GM12878 (cell line): Measurements from ENCODE around the gene LGI1. TPM values are rescaled to one million over a fixed set of nuclear protein-coding genes. Genes with fewer than 3 reads are reported as not detected.

Source experiments
- HDGF ChIP-seq: fragments of 450-650 bp; IDR thresholded peaks from 2 replicates; pipeline ENCODE4 v1.6.1; 2016; ENCODE audit warnings: antibody characterized with exemption
- LARP7 ChIP-seq: fragments of 450-650 bp; IDR thresholded peaks from 2 replicates; pipeline ENCODE4 v1.6.1; 2017; ENCODE audit warnings: mild to moderate bottlenecking
- MXI1 ChIP-seq: fragments of 150-350 bp; IDR thresholded peaks from 2 replicates; pipeline ENCODE4 v1.6.1; 2011; ENCODE audit warnings: low read depth, mild to moderate bottlenecking, inconsistent platforms, low read length, improper control_type of control experiment
- SREBF2 ChIP-seq: IDR thresholded peaks from 2 replicates; pipeline ENCODE4 v1.6.1; 2012; ENCODE audit warnings: mild to moderate bottlenecking, low read length
- TCF12 ChIP-seq: IDR thresholded peaks from 2 replicates; pipeline ENCODE4 v1.6.1; 2011; ENCODE audit warnings: low read depth, mild to moderate bottlenecking, low read length
- ZZZ3 ChIP-seq: IDR thresholded peaks from 2 replicates; pipeline ENCODE4 v1.6.1; 2011; ENCODE audit warnings: low read depth; ENCODE audit not compliant: control insufficient read depth, insufficient read length
- polyA plus RNA-seq, 11 experiments: library from polyadenylated mRNA; depleted of rRNA in 4 of 11; unstranded in 6 of 11; stranded (reverse) in 5 of 11; fragments of >200 nt; fragmentation: Nextera tagmentation in 4 of 11; fragmentation: Illumina TruSeq in 1 of 11; extraction: Ambion mirVana in 4 of 11; extraction: Trizol in 1 of 11; gene quantifications; 1 replicate in 1 of 11; 2 replicates in 10 of 11; pipeline versions ENCODE4 v1.2.1 to v1.2.3, GENCODE V29; 2011 to 2016; ENCODE audit warnings: inconsistent platforms in 2 of 11, missing spikeins in 2 of 11, low read depth in 1 of 11
- total RNA-seq, 4 experiments: library from RNA; depleted of rRNA in 3 of 4; stranded (reverse); fragments of >200 nt in 3 of 4; fragmentation: Illumina TruSeq in 1 of 4; extraction: Trizol in 1 of 4; gene quantifications; 2 replicates each; pipeline versions ENCODE4 v1.2.1 to v1.2.3, GENCODE V29; 2013 to 2021
- TF ChIP-seq, protein P1 (sequence below): IDR thresholded peaks from 2 replicates; pipeline ENCODE4 v1.6.1; 2011; ENCODE audit warnings: low read depth, low read length, improper control_type of control experiment, borderline replicate concordance
- TF ChIP-seq, protein P2 (sequence below), 3 experiments: IDR thresholded peaks in 2 of 3; conservative IDR thresholded peaks in 1 of 3; 2 replicates each; pipeline ENCODE4 v1.5.1; 2011; ENCODE audit warnings: low read depth in 3 of 3, low read length in 3 of 3, mild to moderate bottlenecking in 3 of 3, control low read depth in 2 of 3, moderate library complexity in 2 of 3, inconsistent platforms in 1 of 3, mixed read lengths in 1 of 3; ENCODE audit not compliant: control insufficient read depth in 2 of 3, insufficient read depth in 1 of 3; ENCODE audit errors: extremely low read depth in 1 of 3
- TF ChIP-seq, protein P3 (sequence below): fragments of 450-650 bp; conservative IDR thresholded peaks from 2 replicates; pipeline ENCODE4 v1.6.1; 2017; ENCODE audit warnings: mild to moderate bottlenecking, moderate library complexity

The LGI1 gene
- total and polyA plus RNA-seq, 10 of the 15 experiments (the other 5 are each of a cell fraction or from before 2014, with no cell fraction given) = not detected

DNA sequence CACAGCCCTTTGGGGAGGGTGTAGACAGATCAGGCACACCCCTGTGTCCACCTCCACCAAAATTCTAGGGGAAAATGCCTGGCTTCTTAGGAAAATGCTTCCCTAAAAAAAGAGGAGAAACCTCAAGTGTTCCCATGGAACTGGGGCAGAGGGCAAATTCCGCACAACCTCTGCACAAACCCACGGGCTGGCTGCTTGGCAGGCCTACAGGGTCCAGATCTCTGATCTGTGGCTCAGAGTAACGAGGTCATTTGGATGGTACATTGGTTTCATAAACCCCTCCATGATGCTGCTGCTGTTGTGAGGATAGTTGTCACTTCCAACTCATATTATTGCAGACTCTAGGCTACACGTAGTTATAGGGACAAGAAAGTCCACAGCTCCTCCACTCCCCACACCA lies 16.0 kb downstream of the LGI1 start (continued):
- TF ChIP-seq, protein P1, sequence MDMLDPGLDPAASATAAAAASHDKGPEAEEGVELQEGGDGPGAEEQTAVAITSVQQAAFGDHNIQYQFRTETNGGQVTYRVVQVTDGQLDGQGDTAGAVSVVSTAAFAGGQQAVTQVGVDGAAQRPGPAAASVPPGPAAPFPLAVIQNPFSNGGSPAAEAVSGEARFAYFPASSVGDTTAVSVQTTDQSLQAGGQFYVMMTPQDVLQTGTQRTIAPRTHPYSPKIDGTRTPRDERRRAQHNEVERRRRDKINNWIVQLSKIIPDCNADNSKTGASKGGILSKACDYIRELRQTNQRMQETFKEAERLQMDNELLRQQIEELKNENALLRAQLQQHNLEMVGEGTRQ = no peak
- TF ChIP-seq LARP7 (no peak), MXI1 (no peak), HDGF (no peak), SREBF2 (no peak), ZZZ3 (no peak), TCF12 (no peak)
- TF ChIP-seq, protein P2, sequence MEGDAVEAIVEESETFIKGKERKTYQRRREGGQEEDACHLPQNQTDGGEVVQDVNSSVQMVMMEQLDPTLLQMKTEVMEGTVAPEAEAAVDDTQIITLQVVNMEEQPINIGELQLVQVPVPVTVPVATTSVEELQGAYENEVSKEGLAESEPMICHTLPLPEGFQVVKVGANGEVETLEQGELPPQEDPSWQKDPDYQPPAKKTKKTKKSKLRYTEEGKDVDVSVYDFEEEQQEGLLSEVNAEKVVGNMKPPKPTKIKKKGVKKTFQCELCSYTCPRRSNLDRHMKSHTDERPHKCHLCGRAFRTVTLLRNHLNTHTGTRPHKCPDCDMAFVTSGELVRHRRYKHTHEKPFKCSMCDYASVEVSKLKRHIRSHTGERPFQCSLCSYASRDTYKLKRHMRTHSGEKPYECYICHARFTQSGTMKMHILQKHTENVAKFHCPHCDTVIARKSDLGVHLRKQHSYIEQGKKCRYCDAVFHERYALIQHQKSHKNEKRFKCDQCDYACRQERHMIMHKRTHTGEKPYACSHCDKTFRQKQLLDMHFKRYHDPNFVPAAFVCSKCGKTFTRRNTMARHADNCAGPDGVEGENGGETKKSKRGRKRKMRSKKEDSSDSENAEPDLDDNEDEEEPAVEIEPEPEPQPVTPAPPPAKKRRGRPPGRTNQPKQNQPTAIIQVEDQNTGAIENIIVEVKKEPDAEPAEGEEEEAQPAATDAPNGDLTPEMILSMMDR (IDR thresholded peaks at IDR 0.05 in 2 of 3, conservative IDR thresholded peaks at IDR 0.05 in 1 of 3; ENCODE audit: control insufficient read depth in 2 of 3, extremely low read depth in 1 of 3, insufficient read depth in 1 of 3, low read depth in 3 of 3, low read length in 3 of 3) = no peak
- TF ChIP-seq, protein P3, sequence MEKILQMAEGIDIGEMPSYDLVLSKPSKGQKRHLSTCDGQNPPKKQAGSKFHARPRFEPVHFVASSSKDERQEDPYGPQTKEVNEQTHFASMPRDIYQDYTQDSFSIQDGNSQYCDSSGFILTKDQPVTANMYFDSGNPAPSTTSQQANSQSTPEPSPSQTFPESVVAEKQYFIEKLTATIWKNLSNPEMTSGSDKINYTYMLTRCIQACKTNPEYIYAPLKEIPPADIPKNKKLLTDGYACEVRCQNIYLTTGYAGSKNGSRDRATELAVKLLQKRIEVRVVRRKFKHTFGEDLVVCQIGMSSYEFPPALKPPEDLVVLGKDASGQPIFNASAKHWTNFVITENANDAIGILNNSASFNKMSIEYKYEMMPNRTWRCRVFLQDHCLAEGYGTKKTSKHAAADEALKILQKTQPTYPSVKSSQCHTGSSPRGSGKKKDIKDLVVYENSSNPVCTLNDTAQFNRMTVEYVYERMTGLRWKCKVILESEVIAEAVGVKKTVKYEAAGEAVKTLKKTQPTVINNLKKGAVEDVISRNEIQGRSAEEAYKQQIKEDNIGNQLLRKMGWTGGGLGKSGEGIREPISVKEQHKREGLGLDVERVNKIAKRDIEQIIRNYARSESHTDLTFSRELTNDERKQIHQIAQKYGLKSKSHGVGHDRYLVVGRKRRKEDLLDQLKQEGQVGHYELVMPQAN = no peak
